Suprapubic skin (tissue), 4 donors: ENCODE data around the gene MET.

Source experiments
- EP300 ChIP-seq: sonication (generic); formaldehyde crosslinking; IDR thresholded peaks from one replicate; pipeline ENCODE4 v1.6.1; 2017; ENCODE audit warnings: antibody characterized with exemption
- POLR2A ChIP-seq, 2 donors: fragments of 450-650 bp; IDR thresholded peaks; one replicate each; pipeline ENCODE4 v1.6.1; 2017; ENCODE audit warnings: antibody characterized with exemption in 2 of 2, mild to moderate bottlenecking in 2 of 2, moderate library complexity in 2 of 2
- POLR2AphosphoS5 ChIP-seq, 3 donors: sonication (generic); formaldehyde crosslinking; IDR thresholded peaks; one replicate each; pipeline ENCODE4 v1.6.1; 2017; ENCODE audit warnings: antibody characterized with exemption in 3 of 3
- TF ChIP-seq, protein P1 (sequence below), 2 donors: fragments of 200-600 bp in 1 of 2; fragments of 450-650 bp in 1 of 2; sonication (generic) in 1 of 2; IDR thresholded peaks; one replicate each; pipeline ENCODE4 v1.5.1; 2016 to 2019; ENCODE audit warnings: antibody characterized with exemption in 2 of 2, mild to moderate bottlenecking in 1 of 2, moderate library complexity in 1 of 2

DNA sequence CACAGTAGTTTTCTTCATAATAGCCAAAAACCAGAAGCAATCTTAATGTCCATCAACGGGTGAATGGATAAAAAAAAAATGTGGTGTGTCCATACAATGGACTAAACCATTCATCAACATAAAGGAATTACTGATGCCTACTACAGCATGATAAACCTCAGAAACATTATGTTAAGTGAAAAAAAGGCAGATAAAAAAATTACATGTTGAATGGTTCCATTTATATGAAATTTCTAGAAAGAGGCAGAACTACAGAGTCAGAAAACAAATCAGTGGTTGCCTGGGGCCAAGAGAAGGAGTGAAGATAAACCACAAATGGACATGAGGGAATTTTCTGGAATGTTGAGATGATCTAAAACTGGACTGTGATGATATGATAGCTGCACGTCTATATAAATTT lies 115.9 kb downstream of the MET start:
- TF ChIP-seq, protein P1, sequence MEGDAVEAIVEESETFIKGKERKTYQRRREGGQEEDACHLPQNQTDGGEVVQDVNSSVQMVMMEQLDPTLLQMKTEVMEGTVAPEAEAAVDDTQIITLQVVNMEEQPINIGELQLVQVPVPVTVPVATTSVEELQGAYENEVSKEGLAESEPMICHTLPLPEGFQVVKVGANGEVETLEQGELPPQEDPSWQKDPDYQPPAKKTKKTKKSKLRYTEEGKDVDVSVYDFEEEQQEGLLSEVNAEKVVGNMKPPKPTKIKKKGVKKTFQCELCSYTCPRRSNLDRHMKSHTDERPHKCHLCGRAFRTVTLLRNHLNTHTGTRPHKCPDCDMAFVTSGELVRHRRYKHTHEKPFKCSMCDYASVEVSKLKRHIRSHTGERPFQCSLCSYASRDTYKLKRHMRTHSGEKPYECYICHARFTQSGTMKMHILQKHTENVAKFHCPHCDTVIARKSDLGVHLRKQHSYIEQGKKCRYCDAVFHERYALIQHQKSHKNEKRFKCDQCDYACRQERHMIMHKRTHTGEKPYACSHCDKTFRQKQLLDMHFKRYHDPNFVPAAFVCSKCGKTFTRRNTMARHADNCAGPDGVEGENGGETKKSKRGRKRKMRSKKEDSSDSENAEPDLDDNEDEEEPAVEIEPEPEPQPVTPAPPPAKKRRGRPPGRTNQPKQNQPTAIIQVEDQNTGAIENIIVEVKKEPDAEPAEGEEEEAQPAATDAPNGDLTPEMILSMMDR (IDR thresholded peaks at IDR 0.05): no peak
- TF ChIP-seq POLR2A (IDR thresholded peaks at IDR 0.05): no peak
- TF ChIP-seq POLR2AphosphoS5 (IDR thresholded peaks at IDR 0.05): no peak
- TF ChIP-seq EP300: no peak
